Tibial nerve (tissue), 4 donors: Measurements from ENCODE around the gene ARID4A. TPM values are rescaled to one million over a fixed set of nuclear protein-coding genes. Genes with fewer than 3 reads are reported as not detected.

Experiments
- DNase-seq, 2 donors: peaks; one replicate each; pipeline ENCODE4 v3.0.0-alpha.2; 2019; ENCODE audit warnings: low spot score in 2 of 2
- H3K27ac ChIP-seq, 4 donors: fragments of 200-600 bp; sonication (generic) in 3 of 4; one replicate each; pipeline ENCODE4 v1.5.1; 2017 to 2019; ENCODE audit warnings: mild to moderate bottlenecking in 1 of 4
- H3K27me3 ChIP-seq, 2 donors: fragments of 200-600 bp; sonication (generic) in 1 of 2; one replicate each; pipeline versions ENCODE4 v1.5.1 to v1.6.0; 2017 to 2019
- H3K36me3 ChIP-seq, 3 donors: fragments of 200-600 bp; sonication (generic); one replicate each; pipeline ENCODE4 v1.5.1; 2018 to 2019
- H3K4me1 ChIP-seq, 4 donors: fragments of 200-600 bp; sonication (generic) in 3 of 4; one replicate each; pipeline ENCODE4 v1.5.1; 2017 to 2019
- H3K4me3 ChIP-seq, 4 donors: fragments of 200-600 bp; sonication (generic) in 3 of 4; one replicate each; pipeline ENCODE4 v1.5.1; 2017 to 2019; ENCODE audit warnings: mild to moderate bottlenecking in 1 of 4, moderate library complexity in 1 of 4
- H3K9me3 ChIP-seq, 4 donors: fragments of 200-600 bp; sonication (generic) in 3 of 4; one replicate each; pipeline ENCODE4 v1.5.1; 2017 to 2019
- EP300 ChIP-seq, 2 donors: sonication (generic); formaldehyde crosslinking; IDR thresholded peaks; one replicate each; pipeline ENCODE4 v1.6.1; 2017; ENCODE audit warnings: antibody characterized with exemption in 2 of 2, mild to moderate bottlenecking in 1 of 2
- POLR2A ChIP-seq, 2 donors: fragments of 450-650 bp; IDR thresholded peaks; one replicate each; pipeline ENCODE4 v1.6.1; 2017; ENCODE audit warnings: antibody characterized with exemption in 2 of 2, mild to moderate bottlenecking in 2 of 2, moderate library complexity in 2 of 2
- WGBS, 2 donors: methylation state at CpG; one replicate each; pipeline ENCODE4 v1.1.5; 2018; 5-methylcytosine and 5-hydroxymethylcytosine counted together
- total RNA-seq, 4 donors: library from RNA; depleted of rRNA; stranded (reverse); fragments of >200 nt; gene quantifications; one replicate each; pipeline ENCODE4 v1.1.0, GENCODE V29; 2016
- TF ChIP-seq, protein P1 (sequence below), 5 experiments: fragments of 200-600 bp in 3 of 5; fragments of 450-650 bp in 2 of 5; sonication (generic) in 3 of 5; IDR thresholded peaks; one replicate each; pipeline ENCODE4 v1.5.1; 2016 to 2019; ENCODE audit warnings: antibody characterized with exemption in 5 of 5, mild to moderate bottlenecking in 3 of 5, moderate library complexity in 2 of 5

Gene ARID4A
- total RNA-seq, 4 donors from 2014 or later: 20.4 to 45.7 (median 31.3) TPM

DNA sequence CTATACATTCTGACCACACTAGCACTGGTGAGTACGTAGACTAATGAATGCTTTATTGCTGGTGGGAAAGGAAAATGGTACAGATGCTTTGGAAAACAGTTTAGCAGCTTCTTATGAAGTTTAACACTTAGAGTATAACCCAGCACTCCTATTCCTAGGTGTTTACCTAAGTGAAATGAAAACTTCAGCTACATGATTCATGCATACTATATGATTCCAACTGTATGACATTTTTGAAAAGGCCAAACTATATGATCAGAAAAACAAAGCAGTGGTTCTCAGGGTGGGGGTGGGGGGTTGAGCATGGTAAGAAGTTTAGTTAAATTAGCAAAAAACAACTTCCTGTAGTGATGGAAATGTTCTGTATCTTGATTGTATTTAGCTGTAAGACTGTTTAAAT, 22.1 kb upstream of the ARID4A start:
- Histone ChIP-seq H3K27me3 (no peaks in the 10 kb centered on the region), H3K4me1 (peaks cover 4 to 39% (median 12%) of the 10 kb centered on the region in 4 donors), H3K9me3 (no peaks in the 10 kb centered on the region), H3K27ac (peak overlapping the region in 1 of 4 donors; percentile 0), H3K36me3 (peaks cover 0 to 52% (median 3%) of the 10 kb centered on the region in 3 donors), H3K4me3 (no peak overlapping the region)
- no peak for DNase-seq
- TF ChIP-seq POLR2A (IDR thresholded peaks at IDR 0.05) (no peak), EP300 (IDR thresholded peaks at IDR 0.05) (no peak)
- TF ChIP-seq, protein P1, sequence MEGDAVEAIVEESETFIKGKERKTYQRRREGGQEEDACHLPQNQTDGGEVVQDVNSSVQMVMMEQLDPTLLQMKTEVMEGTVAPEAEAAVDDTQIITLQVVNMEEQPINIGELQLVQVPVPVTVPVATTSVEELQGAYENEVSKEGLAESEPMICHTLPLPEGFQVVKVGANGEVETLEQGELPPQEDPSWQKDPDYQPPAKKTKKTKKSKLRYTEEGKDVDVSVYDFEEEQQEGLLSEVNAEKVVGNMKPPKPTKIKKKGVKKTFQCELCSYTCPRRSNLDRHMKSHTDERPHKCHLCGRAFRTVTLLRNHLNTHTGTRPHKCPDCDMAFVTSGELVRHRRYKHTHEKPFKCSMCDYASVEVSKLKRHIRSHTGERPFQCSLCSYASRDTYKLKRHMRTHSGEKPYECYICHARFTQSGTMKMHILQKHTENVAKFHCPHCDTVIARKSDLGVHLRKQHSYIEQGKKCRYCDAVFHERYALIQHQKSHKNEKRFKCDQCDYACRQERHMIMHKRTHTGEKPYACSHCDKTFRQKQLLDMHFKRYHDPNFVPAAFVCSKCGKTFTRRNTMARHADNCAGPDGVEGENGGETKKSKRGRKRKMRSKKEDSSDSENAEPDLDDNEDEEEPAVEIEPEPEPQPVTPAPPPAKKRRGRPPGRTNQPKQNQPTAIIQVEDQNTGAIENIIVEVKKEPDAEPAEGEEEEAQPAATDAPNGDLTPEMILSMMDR (IDR thresholded peaks at IDR 0.05): no peak
- 43 to 57% methylated on average over 1 of the region's 1 CpG for WGBS, 2 donors

DNA sequence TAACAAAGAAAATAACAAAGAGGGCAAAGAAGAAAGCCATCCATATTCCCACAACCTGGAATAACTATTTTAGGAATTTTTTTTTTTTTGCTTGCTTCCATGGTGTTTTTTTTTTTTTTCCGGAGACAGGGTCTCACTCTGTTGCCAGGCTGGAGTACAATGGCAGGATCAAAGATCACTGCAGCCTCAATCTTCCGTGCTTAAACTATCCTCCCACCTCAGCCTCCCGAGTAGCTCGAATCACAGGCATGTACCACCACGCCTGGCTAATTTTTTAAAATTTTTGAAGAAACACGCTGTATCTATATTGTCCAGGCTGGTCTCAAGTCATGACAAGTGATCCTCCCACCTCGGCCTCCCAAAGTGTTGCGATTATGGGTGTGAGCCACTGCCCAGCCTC, 20.2 kb upstream of the ARID4A start:
- TF ChIP-seq, protein P1 (IDR thresholded peaks at IDR 0.05): no peak
- TF ChIP-seq POLR2A (IDR thresholded peaks at IDR 0.05) (no peak), EP300 (IDR thresholded peaks at IDR 0.05) (no peak)
- DNase-seq: no peak
- Histone ChIP-seq H3K27me3 (no peaks in the 10 kb centered on the region), H3K4me3 (no peak overlapping the region), H3K36me3 (peaks cover 0 to 36% (median 0%) of the 10 kb centered on the region in 3 donors), H3K4me1 (peaks cover 0 to 47% (median 26%) of the 10 kb centered on the region in 4 donors), H3K27ac (no peak overlapping the region), H3K9me3 (no peaks in the 10 kb centered on the region)
- 93% methylated on average over 8 of the region's 8 CpGs for WGBS, 2 donors

DNA sequence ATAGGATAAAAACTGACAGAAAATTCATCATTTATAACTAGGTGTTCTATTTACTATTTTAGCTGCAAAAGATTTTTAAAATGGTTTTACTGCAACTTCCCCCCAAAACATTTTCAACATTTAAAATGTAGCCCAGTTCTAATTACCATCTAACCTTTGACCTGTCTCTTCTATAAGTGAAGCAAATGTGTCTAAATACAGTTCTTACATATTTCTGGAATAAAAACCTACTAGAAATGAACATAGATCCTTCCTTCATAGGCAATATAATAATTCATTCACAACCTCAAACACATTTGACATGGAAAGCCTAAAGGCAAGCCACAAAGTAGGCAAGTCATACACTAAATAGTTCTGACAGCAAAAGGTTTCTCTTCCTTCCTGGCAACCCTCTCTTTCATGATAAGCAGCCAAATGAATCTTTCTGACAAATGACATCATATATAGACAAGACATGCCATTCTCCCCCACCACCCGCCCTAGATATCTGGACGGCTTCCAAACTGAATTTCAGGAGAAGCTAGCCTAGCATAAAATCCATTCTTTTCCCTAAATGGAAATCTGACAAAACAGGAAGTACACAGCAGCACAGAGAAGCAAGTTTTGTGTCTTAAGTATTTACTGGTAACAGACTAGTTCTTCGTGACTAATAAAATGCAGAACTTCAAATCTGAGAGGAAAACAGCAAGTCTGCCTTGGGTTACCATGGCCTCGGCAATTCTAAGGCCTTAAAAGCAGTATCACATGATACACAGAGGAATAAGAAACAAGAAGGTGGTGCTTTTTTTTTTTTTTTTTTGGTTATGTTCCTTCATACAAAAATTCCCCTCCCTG, 17.2 kb upstream of the ARID4A start:
- peak in 1 of 2 donors; percentile 62 for TF ChIP-seq EP300 (IDR thresholded peaks at IDR 0.05)
- TF ChIP-seq, protein P1 (IDR thresholded peaks at IDR 0.05): no peak
- no peak for TF ChIP-seq POLR2A (IDR thresholded peaks at IDR 0.05)
- Histone ChIP-seq H3K4me1 (peaks cover 2 to 48% (median 23%) of the 10 kb centered on the region in 4 donors), H3K27me3 (no peaks in the 10 kb centered on the region), H3K36me3 (peaks cover 0 to 57% (median 6%) of the 10 kb centered on the region in 3 donors), H3K9me3 (no peaks in the 10 kb centered on the region), H3K27ac (peak overlapping the region; percentile 54 to 89 (median 79)), H3K4me3 (peak overlapping the region in 1 of 4 donors; percentile 6)
- DNase-seq: peak in 1 of 2 donors; percentile 46
- 4 to 5% methylated on average over 4 of the region's 4 CpGs for WGBS, 2 donors

DNA sequence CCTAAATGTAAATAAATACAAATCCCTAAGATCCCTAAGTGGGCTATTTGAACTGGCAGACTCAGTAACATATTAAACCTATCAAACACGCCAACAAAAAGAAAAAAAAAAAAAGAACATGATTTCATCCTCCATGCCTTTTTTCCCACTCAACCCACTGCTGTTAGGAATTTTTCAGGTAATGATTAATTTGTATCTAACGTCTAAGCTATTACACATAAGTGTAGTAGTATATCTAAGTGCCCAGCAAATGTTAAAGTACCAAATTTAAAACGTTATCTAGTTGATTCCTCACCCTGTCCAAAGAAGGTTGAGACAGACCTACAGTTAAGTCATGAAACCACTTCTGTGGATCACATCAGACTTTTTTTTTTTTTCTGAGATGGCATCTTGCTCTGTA, 16.4 kb upstream of the ARID4A start:
- no peak for DNase-seq
- H3K9me3 ChIP-seq: no peaks in the 10 kb centered on the region
- TF ChIP-seq POLR2A (IDR thresholded peaks at IDR 0.05) (no peak), EP300 (IDR thresholded peaks at IDR 0.05) (no peak)
- TF ChIP-seq, protein P1 (IDR thresholded peaks at IDR 0.05): no peak
- peak overlapping the region in 1 of 4 donors; percentile 6 for H3K4me3 ChIP-seq
- H3K36me3 ChIP-seq: peaks cover 0 to 64% (median 6%) of the 10 kb centered on the region in 3 donors
- H3K27me3 ChIP-seq: no peaks in the 10 kb centered on the region
- H3K27ac ChIP-seq: peak overlapping the region; percentile 54 to 89 (median 79)
- H3K4me1 ChIP-seq: peaks cover 3 to 51% (median 23%) of the 10 kb centered on the region in 4 donors
- WGBS, 2 donors: 55 to 57% methylated on average over 3 of the region's 3 CpGs
